Measurements from ENCODE around the gene TXNRD3.

- no peak for TF ChIP-seq CTCF (IDR thresholded peaks at IDR 0.05)
- TF ChIP-seq POLR2A (IDR thresholded peaks at IDR 0.05) = no peak
Observed at GRCh38 chr3:126692858-126693257, 37.9 kb upstream of the TXNRD3 start.

Measured in right lobe of liver (tissue), 4 donors.